Middle frontal gyrus (tissue), 1 donor: ENCODE results near the gene HUWE1.
A peak's percentile ranks its signal among the peaks of the same experiment; 100 is the strongest.

Experiments used
- DNase-seq: peaks from one replicate; pipeline ENCODE4 v3.0.0-alpha.2; 2015; ENCODE audit warnings: low spot score; ENCODE audit errors: extremely low spot score

Gene HUWE1

DNA sequence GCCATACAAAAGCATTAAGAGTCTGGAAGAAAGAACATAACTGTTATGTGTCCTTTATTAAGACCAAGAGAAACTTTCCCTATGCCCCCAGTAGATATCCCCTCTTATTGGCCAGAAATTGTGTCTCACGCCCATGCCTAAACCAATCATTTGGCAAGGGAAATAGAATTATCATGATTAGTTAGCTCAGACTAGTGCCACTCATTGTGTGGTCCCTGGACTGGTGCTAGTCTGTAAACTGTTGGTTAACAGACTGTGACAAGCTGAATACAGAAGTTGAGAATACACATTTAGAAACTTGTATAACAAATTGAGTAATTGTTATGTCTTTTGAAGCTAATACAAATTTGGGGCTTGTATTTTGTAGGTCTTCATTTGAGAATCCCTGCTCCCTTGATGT lies 8.1 kb upstream of the HUWE1 start:
- DNase-seq, result no peak

DNA sequence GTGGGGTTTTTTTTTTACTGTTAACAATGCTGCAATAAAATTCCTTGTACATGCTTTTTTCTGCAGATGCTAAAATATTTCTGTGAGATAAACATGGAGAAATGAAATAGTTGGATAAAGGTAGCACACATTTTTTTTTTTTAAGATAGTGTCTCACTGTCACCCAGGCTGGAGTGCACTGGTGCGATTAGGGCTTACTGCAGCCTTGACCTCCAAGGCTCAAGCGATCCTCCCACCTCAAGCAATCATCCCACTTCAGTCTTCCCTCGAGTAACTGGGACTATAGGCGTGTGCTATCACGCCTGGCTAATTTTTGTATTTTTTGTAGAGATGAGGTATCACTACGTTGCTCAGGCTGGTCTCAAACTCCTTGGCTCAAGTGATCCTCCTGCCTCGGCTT lies 1.8 kb upstream of the HUWE1 start:
- DNase-seq, result no peak

DNA sequence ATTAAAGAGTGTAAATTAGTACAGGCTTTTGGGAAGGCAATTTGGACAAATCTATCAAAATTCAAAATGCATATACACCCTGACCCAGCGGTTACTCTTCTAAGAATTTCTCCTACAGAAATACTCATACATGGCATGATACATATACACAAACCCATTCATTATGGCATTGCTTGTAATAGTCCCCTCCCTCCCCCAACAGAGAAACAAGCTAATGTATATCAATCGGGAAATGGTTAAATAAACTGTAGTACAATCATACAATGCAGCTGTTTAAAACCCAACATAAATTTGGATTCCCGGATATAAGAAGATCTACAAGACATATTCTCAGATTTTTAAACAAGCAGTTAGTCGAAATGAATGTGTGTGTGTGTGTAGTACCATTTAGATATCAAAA lies 808 bp downstream of the HUWE1 start:
- DNase-seq, result no peak

DNA sequence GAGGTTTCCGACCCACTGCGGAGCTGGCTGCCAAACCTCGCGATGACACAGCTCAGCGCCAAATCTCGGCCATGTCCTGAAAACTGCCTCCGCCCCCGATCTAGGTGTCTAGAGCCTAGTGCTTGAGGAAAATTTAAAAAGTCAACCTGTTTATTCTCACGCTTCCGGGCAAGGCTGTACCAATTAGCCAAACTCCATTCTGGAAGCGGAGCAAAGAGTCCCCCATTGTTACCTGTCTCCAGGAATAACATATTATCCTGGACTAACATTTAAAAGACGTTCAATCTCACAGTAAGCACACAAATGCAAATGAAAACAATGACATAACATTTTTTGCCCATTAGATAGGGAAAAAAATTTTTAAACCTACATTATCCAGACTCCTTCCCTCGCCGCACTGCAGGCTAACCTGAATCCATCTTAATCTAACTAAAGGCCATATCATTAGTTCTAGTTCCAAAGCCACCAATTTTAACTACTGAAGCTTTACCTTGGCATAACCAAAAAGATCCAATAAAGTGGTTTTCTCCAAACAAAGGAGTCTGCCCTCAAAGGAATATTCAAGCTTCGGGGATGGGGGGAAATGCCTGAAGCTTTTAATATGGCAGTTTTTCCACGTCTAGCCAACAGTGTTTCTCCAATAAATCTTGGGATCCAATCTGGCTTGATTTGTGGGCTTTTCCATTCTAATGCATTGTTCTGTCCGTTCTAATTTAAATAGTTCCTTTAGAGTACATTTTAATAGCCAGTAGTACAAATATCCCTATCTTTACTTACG lies 1.9 kb downstream of the HUWE1 start:
- DNase-seq, result no peak

DNA sequence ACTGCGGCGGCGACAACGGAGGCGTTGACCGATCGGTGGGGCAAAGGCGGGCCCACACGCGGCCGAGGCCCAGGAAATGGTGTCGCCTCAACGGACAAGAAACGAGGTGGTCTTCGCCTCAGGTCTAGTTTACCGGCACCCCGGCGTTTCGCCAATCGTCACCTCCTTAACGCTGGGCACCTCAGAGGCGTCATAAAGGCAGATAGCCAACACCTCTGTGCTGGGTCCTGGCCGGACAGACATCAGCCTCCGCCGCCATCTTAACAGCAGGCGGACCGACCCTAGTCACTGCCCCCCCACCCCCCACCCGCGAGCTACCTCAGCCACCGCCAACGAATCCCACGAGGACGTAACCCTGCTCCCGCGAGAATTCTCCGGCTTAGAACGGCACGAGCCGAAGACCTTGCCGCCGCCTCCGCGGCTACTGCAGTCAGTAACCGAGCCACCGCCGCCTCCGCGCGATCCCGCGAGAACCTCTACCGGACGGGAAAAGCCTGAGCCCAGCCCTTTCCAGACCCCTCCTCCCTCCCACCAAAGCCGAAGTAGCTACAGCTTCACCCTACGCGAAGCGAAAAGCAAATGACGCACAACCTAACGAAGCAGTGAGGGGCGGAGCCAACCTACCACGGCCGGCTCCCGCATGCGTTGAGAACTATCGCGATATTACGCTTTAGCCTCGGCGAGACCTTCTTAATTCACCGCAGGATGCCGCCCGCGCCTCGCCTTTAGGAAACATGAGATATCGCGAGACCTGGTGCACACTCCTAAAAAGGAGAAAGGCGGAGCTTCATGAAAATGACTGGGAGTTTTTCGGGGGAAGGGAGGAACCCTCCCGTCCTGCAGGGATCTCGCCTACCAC lies 2.7 kb downstream of the HUWE1 start:
- peak; percentile 88 for DNase-seq

DNA sequence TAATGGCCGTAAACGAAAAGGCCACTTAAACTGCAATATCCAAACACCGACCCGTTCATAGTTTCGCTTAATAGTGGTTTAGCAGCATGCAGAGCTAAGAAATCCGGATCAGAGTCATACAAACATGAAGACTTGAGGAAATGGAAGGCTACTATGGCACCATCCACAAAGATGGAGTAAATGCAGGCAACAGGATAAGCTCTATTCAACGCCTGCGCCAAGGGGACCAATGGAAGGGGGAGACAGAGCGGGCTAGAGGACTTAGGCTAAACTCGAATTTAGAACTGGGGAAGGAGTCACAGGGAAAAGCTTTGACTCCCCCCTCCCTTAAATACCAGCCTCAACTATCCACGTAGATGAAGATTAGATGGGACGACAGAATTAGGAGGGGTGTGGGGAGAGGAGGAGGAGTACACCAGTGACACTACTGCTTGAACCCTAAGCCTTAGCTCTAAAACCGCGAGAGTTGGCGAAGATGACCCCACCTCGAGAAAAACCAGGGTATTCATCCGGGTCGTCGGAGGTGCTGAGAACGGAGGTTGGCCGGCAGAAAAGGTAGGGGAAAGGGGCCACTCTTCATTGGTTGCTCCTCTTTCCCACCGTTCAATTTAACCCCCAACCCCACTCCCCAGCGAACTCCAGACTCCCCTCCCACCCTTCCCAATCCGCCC lies 3.5 kb downstream of the HUWE1 start:
- DNase-seq, result no peak

DNA sequence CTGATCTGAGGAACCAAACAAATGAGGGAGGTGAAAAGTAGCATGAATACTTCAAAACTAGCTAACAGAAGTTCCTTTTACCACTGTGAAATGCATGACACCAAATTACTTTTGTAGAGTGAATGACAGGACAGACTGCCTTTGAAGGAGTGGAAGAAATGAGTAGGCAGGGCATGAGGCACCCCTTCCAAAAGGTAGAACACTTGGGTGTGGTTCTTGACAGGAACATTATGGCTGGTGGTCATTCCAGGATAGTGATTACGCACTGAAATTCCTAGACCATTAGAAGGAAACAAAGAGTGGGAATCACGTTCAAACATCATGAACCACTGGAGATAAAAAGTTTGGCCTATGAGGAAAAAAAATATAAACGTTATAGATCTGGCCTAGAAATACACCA lies 4.9 kb downstream of the HUWE1 start:
- no peak for DNase-seq

DNA sequence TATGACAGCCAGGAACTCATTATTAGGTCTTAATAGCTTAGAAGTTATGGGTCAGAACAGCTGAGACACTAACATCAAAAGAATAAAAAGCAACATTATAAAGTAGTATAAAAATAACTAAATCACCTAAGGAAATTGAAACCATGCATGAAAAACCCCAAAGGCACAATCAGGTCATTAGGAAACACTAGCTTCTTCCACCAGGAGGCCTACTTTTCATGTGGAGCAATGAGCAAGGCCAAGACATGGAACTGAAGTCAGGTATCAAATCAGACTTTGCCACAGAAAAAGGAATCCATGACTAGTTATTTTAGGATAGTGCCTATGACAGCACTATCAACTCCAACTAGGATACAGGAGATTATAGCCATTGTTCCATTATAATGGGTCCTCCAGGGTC lies 7.9 kb downstream of the HUWE1 start:
- no peak for DNase-seq

DNA sequence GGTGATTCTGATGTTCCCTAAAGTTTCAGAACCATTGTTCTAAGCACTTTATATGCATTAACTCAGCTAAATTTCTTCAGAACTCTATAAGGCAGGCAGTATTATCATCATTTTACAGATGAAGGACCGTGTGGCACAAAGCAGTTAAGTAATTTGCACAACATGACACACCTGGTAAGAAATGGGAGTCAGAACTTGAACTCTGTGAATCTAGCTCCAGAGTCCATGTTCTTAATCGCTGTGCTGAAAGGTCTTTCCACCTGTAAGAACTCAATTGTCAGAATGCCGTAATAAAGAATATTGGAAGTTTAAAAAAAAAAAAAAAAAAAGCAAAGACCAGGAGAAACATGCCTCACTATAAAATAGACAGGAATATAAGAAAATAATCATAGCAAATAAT lies 9.2 kb downstream of the HUWE1 start:
- no peak for DNase-seq

DNA sequence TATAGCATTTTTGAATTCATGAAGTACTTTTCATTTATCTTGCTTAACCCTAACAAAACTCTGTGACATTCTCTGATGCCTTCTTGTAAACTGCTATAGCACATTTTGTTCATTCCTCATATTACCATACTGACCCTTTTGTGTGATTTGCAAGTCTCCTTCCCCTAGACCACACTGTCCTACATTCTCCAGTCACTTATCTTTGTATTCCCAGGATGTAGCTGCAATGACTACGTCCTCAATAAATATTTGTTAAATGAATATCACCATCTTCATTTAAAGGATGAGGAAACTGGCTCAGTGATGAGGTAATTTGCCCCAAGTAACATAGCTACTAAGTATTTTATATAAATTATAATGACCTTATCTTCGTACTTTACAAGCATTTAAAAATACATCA lies 11.9 kb downstream of the HUWE1 start:
- DNase-seq, result no peak

DNA sequence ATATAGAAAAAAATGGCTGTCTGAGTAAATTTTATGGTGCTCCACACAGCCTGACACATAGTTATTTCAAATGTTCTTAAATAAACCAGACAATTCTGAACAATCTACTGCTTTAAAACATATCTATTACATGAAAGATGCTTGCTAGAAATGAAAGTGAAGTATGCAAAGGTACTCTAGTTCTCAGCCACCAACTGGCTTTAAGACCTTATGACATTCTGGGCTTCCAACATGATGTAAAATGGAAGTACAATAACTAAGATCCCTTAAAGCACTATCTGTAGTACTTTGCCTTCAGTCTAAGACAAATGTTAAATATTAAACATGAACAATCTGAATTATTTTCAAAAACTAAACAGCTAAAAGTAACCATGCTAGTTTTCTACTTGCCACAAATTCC lies 17.3 kb downstream of the HUWE1 start:
- no peak for DNase-seq

DNA sequence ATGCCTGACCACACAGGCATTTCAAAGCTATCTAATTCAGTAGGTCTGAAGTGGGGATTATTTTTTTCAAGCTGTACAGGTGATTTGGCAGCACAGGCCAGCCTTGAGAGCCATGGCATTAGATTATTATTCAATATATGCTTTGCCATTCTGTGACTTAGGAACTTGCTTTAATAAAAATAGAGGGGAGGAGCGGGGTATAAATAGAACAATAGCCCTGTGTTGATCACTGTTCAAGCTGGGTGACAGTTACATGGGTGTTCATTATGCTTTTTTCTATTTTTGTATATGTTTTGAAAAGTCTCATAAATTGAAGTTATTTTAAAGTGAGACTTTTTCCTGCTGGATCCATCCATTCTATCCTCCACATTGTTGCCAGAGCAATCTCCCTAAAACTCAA lies 20.3 kb downstream of the HUWE1 start:
- DNase-seq, result no peak

DNA sequence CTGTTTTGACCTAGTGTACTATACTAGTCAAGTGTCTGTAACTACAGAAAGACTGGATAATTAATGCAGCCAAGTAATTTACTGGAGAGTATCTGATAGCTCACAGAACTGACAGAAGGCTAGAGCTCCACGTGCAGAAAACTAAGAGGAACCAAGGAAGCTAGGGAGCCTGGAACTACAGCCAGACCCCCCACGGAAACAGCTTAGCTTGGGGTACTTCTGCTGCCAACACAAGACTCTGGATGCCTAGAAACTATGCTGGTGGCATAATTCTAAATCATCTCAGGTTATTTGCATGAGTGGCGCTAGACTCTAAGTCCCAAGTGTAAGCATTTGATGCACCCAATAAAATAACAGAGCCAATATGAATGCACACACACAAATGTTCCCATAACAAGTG lies 26.5 kb downstream of the HUWE1 start:
- no peak for DNase-seq

DNA sequence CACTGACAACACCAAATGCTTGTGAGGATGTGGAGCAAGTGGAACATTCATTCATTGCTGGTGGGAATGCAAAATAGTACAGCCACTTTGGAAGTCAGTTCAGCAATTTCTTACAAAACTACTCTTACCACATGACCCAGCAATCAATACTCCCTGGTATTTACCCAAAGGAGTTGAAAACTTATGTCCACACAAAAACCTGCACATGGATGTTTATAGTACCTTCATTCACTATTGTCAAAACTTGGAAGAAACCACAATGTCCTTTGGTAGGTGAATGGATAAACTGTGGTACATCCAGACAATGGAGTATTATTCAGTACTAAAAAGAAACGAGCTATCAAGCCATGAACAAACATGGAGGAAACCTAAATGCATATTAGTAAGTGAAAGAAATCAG lies 27.5 kb downstream of the HUWE1 start:
- DNase-seq, result no peak

DNA sequence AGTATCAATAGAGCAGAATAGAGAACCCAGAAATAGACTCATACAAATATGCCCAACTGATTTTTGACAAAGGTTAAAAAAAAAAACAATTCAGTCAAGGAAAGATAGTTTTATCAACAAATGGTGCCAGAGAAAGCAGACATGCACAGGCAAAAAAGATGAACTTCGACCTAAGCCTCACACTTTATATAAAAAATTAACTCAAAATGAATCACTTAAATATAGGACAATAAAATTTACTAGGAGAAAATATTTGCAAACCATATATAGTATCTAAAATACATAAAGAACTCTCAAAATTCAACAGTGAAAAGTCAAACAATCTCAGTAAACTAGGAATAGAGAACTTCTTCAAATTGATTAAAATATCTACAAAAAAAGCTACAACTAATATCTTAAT lies 29.7 kb downstream of the HUWE1 start:
- no peak for DNase-seq

DNA sequence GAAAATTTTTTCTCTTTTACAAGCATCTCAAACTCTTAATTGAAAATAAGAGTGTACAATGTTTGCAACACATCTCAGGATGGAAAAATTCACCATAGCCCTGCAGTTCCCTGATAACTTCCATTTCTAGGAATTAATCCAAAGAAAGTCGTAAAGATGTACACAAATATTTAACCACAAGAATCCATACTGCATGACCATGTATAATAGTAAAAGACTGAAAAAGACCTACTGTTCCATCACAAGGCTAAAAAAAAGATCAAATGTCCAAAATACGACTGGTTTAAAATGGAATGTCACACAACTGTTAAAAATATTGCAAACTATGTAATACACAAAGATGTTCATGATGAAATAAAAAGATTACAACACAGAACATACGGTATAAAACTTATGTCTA lies 32.1 kb downstream of the HUWE1 start:
- no peak for DNase-seq

DNA sequence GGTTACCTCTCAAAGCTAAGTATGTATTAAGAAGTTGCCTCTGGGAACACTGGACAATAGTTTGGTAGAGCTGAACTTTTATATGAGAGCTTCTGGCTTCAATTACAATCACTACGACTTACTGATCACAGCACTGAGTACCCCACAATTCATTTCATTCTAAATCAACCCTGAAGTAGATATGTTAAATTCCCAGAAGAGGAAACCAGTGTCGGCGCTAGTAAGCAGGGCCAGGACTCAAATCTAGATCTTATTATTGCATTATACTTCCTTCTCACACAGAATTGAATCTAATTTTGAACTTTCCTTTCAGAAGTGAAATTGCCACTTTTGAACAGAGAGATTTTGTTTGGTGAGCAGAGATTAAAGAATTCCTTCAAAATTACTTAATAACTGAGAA lies 41.8 kb downstream of the HUWE1 start:
- DNase-seq, result no peak

DNA sequence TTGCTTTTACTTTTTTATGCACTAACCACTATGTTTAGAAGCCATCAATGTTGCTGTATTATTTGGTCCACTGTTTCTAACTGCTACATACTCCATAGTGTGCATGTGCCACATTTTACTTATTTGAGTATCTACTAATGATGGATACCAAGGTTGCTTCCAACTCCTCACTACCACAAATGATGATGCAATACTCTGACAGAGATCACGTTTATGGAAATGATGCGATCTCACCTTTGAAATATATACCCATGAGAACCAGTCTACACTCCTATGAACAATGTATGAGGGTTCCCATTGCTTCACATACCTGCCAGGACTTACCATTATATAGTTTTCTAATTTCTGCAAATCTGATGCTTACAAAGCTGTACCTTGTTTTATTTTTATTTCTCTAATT lies 44.2 kb downstream of the HUWE1 start:
- DNase-seq, result no peak

DNA sequence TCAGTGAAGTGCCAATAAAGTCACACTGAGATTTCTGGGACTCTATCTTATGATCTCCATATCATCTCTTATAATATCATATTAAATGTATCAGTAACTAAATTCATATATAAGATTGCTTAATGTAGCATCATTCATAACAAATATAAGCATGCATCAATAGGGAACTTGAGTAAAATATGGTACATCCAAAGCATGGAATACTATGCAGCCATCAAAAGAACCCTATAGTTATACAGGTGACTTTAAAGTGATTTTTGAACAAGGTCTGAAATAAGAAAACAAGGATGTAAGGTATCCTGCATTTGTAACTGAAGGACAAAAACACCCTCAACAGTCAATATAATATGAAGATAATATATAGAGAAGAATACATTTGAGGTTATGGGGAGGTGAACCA lies 47.3 kb downstream of the HUWE1 start:
- DNase-seq, result no peak

DNA sequence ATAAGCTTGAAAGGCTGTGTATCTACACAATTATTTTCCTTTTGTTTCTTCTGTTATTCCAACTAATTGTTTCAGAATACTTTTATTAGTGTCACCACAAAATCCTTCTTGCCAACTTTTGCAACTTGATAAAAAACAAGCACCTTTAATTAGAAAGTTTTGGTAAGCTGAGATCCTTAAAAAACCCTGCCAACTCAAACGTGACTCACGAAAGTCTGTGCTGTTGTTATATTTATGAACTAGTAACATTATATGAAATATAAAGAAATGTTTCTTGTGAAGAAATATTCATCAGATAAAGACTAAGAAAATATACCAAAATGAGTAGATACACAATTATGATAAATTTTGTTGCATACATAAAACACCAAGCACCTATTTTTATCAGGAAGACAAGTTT lies 49.0 kb downstream of the HUWE1 start:
- no peak for DNase-seq

DNA sequence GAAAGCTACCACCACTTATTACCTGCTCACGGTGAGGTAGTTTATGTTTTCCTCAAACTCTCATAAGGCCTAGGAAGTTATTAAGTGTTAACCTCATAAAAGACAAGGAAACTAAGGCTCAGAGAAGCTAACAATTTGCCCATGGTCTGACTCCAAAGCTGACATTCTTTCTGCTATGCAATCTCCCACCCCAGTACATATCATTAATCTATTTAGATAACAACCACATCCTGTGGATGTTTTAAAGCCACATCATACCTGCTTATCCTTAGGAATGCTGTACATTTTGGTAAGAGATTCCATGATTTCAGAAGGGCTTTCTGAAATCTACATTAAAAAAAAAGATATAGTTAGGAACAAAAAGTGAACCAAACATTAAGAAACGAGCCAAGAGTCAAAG lies 55.4 kb downstream of the HUWE1 start:
- DNase-seq, result no peak

DNA sequence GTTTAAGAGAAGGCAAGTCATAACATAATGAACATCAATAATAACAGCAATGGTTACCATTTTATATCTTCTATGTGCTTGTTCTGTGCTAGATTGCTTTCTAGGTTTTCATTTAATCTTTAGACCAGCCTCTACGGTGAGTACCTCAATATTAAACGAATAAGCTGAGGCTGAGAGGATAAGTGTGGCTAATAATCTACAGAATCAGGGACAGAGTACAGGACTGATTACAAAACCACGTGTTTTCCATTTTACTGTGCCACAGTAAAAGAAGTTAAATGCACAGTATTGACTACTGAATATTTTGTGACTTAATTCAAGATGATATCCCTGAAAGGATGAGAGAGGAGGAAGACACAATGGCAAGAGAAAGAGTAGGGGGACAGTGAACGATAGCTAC lies 56.3 kb downstream of the HUWE1 start:
- DNase-seq, result no peak
